ENCODE data around the gene CCDC88B.
A peak's percentile ranks its signal among the peaks of the same experiment; 100 is the strongest.

The CCDC88B gene

DNA sequence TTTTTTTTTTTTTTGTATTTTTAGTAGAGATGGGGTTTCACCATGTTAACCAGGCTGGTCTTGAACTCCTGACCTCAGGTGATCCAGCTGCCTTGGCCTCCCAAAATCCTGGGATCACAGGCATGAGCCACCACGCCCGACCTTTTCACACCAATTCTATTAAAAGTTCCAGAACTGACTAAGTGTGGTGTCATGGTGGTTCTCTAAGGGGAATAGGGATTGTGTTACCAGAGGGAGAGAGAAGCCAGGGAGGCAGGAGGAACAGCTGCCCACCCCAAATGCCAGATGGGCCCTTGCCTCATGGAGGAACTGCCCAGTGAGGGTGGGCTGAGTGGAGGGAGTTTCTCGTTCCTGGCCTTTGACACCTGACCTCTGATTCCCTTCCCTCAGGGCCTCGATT lies 24.9 kb downstream of the CCDC88B start:
- DNase-seq, result no peak

DNA sequence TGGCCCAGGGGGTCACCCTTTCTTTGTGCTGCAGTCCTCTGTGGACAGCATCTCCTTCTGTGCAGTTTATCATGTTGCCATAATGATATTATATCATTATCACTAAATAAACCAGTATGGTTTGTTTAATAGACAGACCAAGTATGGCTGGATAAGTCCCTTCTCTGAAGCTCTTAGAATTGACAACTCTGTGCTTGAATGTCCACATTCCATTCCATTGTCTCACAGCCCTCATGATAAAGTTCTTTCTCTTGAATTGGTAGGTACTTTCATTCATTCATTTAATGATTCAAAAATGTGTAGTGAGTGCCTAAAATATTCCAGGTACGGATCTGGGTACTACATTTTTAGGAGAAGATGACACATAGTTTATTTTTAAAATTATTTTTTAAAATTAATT lies 26.7 kb downstream of the CCDC88B start:
- DNase-seq, result no peak

- DNase-seq, result no peak
These were observed 28.1 kb downstream of the CCDC88B start for GRCh38 chr11:64367931-64368672.

GRCh38 chr11:64368673-64369074 lies 28.7 kb downstream of the CCDC88B start:
- DNase-seq, result no peak

DNA sequence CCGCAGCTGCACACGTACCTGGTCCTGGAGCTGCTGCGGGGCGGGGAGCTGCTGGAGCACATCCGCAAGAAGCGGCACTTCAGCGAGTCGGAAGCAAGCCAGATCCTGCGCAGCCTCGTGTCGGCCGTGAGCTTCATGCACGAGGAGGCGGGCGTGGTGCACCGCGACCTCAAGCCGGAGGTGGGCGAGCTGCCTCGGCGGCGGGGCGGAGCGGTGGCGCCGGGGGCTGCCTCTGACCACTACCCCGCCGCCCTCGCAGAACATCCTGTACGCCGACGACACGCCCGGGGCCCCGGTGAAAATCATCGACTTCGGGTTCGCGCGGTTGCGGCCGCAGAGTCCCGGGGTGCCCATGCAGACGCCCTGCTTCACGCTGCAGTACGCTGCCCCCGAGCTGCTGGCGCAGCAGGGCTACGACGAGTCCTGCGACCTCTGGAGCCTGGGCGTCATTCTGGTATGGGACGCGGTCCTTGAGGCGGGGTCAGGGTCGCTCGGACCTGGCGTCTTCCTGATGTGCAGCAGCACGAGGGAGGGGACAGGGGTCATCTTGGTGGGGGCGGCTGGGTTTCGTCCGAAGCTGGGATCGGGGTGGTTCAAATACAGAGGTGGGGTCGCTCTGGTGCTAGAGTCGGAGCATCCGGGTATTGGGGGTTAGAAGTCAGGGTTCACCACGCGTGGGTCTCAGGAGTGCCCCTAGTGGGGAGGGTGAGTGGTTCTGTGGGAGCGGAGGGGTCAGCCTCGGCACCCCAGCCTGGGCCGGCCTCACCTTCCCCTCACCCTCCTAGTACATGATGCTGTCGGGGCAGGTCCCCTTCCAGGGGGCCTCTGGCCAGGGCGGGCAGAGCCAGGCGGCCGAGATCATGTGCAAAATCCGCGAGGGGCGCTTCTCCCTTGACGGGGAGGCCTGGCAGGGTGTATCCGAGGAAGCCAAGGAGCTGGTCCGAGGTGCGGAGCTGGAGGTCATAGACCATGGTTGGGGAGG lies 29.7 kb downstream of the CCDC88B start:
- no peak for DNase-seq

GRCh38 chr11:64371201-64371600 lies 31.2 kb downstream of the CCDC88B start:
- DNase-seq, result no peak

- DNase-seq, result no peak
These were observed 32.0 kb downstream of the CCDC88B start for GRCh38 chr11:64372021-64372420.

- peak; percentile 91 for DNase-seq
These were observed 33.0 kb downstream of the CCDC88B start for GRCh38 chr11:64372802-64373597.

DNA sequence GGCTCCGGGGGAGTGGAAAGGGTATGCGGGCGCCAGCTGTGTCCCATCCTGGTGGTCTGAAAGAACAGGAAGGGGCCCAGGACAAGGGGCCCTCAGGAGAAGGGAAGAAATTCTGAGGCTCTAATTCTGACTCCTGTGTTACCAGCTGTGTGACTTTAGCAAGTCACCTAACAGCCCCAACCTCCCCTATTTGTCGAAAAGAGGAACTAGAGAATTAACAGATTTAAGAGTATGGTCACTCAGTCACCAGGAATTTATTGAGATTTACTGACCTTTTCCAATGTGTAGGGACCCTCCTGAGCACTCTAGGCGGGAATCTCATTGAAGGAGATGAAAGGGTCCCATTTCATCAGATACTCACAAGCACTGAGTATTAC lies 33.6 kb downstream of the CCDC88B start:
- DNase-seq, result no peak

DNA sequence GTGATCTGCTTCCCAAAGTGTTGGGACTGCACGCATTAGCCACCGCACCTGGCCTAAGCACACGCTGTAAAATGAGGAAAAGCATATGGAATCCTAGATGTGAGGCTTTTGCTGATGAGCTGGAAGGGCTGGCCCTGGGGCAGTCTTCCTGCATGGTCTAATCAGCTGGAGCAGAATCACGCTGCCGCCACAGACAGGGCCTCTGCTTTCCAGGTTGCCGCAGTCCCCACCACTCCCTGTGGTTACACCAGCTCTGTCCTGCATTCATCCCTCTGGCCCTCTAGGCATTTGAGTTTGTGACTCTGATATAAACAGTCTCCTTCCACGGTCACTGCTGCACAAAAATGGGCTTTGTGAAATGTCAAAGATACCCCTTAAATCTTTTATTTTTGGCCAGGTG lies 36.1 kb downstream of the CCDC88B start:
- DNase-seq, result no peak

GRCh38 chr11:64378335-64378880 lies 38.4 kb downstream of the CCDC88B start:
- no peak for DNase-seq

DNA sequence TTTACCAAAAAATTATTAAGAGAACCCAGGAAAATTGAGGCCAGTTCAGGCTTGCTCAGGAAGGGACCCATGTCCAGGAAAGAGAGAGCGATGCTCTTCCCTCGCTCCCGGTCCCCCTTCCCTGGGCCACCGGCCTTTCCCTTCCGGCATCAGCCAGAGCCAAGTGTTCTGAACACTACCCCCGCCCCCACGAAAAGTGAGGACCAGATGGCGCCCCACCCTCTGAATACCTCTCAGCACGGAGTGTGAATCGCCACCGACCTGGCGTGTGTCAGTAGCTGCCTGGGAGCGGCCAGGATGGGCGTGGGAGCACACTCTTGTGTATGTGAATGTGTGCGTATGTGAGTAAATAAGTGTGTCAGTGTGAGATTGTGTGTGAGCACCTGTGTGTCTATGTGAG lies 39.2 kb downstream of the CCDC88B start:
- no peak for DNase-seq

DNA sequence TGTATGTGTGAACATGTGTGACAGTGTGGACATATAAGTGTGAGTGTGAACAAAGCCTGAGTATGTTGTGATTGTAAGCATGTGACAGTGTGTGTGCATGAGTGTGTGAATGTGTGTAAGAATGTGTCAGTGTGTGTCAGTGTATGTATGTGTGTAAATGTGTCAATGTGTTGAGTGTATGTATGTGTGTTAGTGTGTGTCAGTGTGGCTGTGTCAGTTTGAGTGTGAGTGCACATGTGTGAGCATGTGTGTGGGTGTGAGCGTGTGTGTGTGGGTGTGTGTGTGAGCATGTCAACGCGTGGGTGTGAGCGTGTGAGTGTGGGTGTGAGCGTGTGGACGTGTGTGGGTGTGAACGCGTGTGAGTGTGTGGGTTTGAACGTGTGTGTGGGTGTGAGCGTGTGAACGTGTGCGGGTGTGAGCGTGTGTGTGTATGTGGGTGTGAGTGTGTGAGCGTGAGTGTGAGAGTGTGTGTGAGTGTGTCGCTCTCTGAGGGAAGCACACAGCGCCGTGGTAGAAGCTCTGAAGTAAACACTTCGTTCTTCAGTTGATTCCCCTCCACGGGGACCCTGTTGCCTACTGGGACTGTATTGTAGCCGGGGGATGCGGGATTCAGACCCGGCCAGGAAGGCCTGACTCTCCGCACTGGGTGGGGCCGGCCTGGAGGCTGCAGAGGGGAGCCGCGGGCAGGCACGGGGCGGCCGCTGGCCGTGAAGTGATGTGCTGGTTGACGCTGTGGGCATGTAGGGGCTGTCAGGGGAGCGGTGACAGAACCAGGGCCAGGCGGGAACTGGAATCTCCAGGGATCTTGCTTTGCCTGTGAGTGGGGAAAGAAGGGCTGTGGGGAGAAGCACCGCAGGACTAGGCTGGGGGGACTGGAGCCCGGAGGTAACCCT lies 40.1 kb downstream of the CCDC88B start:
- no peak for DNase-seq

- no peak for DNase-seq
These were observed 41.3 kb downstream of the CCDC88B start for GRCh38 chr11:64381350-64381749.

- no peak for DNase-seq
These were observed 42.0 kb downstream of the CCDC88B start for GRCh38 chr11:64382047-64382446.

GRCh38 chr11:64382586-64382985 lies 42.6 kb downstream of the CCDC88B start:
- DNase-seq, result no peak

DNA sequence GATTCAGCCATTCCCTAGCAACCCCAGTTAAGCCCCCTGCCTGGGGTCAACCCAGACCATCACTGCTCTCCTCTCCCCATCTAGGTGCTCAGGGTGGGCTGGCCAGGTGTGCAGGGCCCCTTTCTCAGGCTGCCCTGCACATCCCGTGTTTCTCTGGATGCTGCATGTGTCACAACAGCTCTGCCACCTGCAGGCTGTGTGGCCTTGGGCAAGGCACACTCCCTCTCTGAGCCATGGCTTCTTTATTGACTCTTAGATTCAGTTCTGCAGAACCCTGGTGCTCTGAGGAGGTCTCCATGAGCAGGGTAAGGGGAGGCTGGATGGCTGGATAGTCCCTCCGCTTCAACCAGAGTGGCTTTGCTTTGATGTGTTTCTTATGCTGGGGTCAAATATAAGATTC lies 43.6 kb downstream of the CCDC88B start:
- no peak for DNase-seq

DNA sequence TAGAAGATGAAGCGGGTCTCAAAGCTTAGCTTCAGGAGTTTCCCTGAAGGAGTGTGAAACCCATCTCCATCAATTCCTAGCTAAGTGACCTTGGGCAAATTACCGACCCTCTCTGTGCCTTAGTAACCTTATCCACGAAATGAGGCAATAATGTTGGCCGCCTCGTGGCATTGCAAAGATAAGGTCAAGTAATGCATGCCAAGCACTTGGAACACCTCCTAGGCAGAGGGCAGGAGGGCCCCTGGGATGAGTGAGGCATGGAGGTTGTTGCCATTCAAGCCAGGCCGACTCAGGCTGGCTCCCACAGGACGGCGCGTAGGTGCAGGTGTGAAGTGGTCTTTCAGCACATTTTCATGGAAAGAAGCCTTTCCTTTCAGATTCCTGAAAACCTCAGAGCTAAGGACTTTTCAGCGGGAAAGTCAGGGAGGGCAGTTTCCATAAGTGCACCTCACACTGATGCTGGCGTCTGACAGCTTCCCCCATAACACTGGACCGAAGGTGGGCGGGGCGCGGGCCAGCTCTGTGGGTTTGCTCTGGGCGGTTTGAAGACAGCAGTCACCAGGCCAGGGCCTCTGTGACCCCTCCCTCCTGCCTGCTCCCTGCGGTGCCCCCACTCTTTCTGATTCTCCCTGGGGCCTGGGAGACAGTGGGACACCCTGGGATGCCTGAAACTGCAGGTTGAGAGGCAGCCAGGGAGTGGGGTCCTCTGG lies 44.2 kb downstream of the CCDC88B start:
- DNase-seq, result no peak

DNA sequence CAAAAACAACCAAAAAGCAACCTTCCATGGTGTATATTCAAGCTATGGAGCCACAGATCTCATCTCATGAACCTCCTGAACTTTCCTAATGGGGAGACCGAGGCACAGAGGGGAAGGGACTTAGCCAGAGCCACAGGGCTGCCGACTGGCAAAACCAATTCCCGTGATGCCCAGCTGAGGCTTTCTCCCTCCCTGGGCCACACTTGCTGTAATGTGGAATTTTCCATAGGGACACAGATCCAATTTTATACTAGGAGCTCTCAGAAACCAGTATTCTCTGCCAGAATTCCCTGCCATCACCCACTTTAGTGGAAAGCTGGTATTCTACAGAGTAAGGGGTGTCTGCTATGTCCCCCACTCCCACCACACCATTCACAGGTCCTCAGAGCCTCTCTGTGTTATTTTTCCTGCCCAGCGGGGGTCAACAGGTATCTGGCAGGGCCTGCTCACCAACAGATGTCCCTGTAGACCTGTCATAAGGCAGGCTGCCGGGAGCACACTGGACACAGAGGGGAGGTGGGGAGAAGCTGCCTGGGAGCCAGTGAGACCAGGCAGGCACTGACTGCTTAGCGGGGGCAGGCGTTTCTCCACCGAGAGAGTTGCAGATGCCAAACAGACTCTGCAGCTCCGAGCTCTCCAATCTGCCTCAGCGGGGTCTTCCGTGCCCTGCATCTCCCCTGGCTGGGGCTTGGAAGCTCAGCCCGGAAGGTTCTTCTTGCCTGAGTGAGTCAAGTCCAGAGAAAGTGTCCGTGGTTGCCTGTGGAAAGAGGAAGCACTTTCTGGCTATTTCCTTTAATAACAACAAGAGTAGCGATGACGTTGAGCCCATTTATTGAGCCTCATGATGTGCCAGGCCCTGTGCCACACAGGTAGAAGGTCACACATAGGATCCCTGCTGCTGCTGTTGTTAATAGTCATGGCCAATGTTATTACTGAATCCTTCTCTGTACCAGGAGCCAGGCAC lies 45.3 kb downstream of the CCDC88B start:
- no peak for DNase-seq

All from T1000 (cell line).